Type B pancreatic cell (in vitro differentiated cells): ENCODE measurements around the gene NT5DC1. TPM values are rescaled to one million over a fixed set of nuclear protein-coding genes. Genes with fewer than 3 reads are reported as not detected.

Experiments used
- DNase-seq: peaks from one replicate; pipeline ENCODE4 v3.0.0; 2021; ENCODE audit warnings: mixed read lengths; ENCODE audit not compliant: unreplicated experiment; ENCODE audit errors: extremely low spot score
- H3K27ac Mint-ChIP-seq: 2 replicates; pipeline ENCODE4 v1.8.0; 2021; ENCODE audit warnings: mild to moderate bottlenecking, mixed read lengths
- H3K27me3 Mint-ChIP-seq: 2 replicates; pipeline ENCODE4 v1.8.0; 2021; ENCODE audit warnings: mixed read lengths
- H3K36me3 Mint-ChIP-seq: 2 replicates; pipeline ENCODE4 v1.8.0; 2021; ENCODE audit warnings: mixed read lengths
- H3K4me1 Mint-ChIP-seq: one replicate; pipeline ENCODE4 v1.8.0; 2021; ENCODE audit warnings: mixed read lengths; ENCODE audit not compliant: unreplicated experiment
- H3K4me3 Mint-ChIP-seq: 2 replicates; pipeline ENCODE4 v1.8.0; 2021; ENCODE audit warnings: mild to moderate bottlenecking, mixed read lengths
- H3K9me3 Mint-ChIP-seq: 2 replicates; pipeline ENCODE4 v1.8.0; 2021; ENCODE audit warnings: mixed read lengths
- total RNA-seq: library from RNA; stranded (reverse); gene quantifications from 2 replicates; pipeline ENCODE4 v1.2.1, GENCODE V29; 2021; ENCODE audit warnings: low replicate concordance
- TF ChIP-seq, protein P1 (sequence below): fragments of 200-600 bp; sonication (generic); conservative IDR thresholded peaks from 2 replicates; pipeline ENCODE4 v1.5.0; 2021; ENCODE audit warnings: antibody characterized with exemption, mild to moderate bottlenecking

Gene NT5DC1
- total RNA-seq, 1 donor from 2014 or later, result 36.7 TPM

DNA sequence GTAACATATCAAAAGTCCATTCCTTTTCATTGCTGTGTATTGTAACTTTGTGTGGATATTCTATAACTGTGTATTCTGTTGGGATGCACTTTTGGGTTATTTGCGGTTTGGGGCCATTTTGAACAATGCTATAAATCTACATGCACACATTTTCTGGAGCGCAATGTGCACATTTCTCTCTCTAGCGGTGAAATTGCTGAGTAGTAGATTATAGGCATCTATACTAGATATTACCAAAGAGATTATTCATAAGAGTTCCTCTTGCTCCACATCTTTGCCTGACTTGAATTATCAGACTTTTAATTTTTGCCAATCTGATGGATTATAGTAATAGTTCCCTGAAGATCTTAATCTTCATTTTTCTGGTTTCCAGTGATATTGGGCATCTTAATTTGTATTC is 21.7 kb upstream of the NT5DC1 start:
- Mint-ChIP-seq H3K4me3 (no peak overlapping the region), H3K4me1 (no peaks in the 10 kb centered on the region), H3K9me3 (no peaks in the 10 kb centered on the region), H3K27ac (no peak overlapping the region), H3K27me3 (no peaks in the 10 kb centered on the region), H3K36me3 (no peaks in the 10 kb centered on the region)
- TF ChIP-seq, protein P1, sequence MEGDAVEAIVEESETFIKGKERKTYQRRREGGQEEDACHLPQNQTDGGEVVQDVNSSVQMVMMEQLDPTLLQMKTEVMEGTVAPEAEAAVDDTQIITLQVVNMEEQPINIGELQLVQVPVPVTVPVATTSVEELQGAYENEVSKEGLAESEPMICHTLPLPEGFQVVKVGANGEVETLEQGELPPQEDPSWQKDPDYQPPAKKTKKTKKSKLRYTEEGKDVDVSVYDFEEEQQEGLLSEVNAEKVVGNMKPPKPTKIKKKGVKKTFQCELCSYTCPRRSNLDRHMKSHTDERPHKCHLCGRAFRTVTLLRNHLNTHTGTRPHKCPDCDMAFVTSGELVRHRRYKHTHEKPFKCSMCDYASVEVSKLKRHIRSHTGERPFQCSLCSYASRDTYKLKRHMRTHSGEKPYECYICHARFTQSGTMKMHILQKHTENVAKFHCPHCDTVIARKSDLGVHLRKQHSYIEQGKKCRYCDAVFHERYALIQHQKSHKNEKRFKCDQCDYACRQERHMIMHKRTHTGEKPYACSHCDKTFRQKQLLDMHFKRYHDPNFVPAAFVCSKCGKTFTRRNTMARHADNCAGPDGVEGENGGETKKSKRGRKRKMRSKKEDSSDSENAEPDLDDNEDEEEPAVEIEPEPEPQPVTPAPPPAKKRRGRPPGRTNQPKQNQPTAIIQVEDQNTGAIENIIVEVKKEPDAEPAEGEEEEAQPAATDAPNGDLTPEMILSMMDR, result no peak
- DNase-seq, result no peak

DNA sequence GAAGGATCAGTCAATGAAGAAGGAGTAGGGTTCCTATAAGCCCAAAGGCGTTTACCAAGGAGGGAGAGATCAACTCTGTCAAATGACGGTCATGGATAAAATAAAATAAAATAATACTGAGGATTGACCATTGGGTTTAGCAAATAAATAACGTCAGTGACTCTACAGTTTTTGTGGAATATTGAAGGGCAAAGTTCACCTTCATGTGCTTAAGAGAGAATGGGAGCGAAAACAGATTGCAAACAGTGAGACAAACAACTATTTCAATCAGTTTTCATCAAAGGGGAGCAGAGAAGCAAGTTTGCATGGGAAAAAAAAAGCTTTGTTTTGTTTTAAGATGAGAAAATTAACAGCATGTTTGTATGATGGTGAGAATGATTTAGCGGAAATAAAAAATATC is 17.6 kb upstream of the NT5DC1 start:
- Mint-ChIP-seq H3K4me3 (no peak overlapping the region), H3K9me3 (no peaks in the 10 kb centered on the region), H3K27me3 (no peaks in the 10 kb centered on the region), H3K4me1 (no peaks in the 10 kb centered on the region), H3K36me3 (no peaks in the 10 kb centered on the region), H3K27ac (no peak overlapping the region)
- TF ChIP-seq, protein P1, result no peak
- no peak for DNase-seq

DNA sequence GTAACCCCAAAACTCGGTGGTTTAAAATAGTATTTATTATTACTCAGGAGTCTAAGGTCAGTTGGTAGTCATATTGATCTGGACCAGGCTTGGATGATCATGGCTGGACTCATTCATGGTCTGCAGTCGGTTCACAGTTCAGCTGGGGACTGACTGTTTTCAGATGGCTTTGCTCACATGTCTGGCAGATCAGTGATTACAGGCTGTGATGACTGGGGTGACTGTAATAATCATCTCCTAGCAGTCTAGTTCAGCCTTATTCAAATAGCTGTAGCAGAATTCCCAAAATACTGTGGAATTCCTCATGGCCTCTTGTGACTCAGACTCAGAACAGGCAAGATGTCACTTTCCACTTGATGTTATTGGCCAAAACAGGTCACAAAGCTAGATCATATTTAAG is 16.4 kb upstream of the NT5DC1 start:
- Mint-ChIP-seq H3K36me3 (no peaks in the 10 kb centered on the region), H3K4me1 (no peaks in the 10 kb centered on the region), H3K27me3 (no peaks in the 10 kb centered on the region), H3K9me3 (peaks cover 4% of the 10 kb centered on the region), H3K4me3 (no peak overlapping the region), H3K27ac (no peak overlapping the region)
- no peak for DNase-seq
- TF ChIP-seq, protein P1, result no peak

DNA sequence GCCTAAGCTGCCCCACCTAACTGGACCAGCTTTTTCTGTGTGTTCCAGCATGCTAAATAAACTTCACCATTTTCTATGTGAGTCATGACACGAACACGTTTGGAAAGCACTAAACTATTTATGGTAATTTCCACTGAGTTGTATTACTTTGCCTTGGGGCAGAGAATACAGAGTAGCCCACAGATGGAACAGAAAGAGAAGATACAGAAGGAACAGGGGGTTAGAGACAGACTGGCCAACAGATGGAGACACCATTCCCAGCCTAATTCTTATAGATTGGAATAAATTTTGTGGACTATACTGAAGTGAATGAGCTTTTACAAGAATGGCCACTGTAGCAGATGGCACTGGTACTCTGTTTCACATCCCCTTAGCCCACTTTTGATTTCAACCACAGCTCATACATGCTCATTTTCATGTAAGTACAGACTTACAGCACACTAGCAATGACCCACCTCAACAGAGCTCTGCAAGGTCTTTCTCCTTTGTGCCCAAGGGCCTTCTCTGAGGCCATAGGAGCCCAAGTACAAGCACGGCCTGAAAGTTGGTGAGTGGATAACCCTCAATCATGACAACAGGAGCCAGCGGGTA is 13.1 kb upstream of the NT5DC1 start:
- Mint-ChIP-seq H3K4me3 (no peak overlapping the region), H3K27ac (no peak overlapping the region), H3K9me3 (peaks cover 7% of the 10 kb centered on the region), H3K4me1 (no peaks in the 10 kb centered on the region), H3K36me3 (no peaks in the 10 kb centered on the region), H3K27me3 (no peaks in the 10 kb centered on the region)
- TF ChIP-seq, protein P1, result no peak
- DNase-seq, result no peak

DNA sequence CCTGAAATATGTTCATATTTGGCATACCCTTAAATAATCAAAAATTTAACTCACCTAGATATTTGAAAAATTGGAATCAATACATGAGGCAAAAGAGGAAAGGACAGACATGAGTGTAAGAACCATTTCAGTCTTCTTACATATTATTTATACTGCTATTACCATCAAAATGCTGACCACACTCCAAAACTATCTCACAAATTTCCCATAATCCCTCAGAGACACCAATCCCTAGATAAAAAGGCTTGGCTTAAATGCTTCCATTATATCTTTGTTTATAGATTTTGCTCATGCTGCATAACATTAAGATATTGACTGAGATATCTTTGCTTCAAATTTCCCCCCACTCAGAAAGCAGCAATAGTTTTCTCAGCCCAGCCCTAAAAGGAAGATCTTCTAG is 11.7 kb upstream of the NT5DC1 start:
- no peak for DNase-seq
- no peaks in the 10 kb centered on the region for H3K36me3 Mint-ChIP-seq
- TF ChIP-seq, protein P1, result no peak
- no peaks in the 10 kb centered on the region for H3K27me3 Mint-ChIP-seq
- H3K4me1 Mint-ChIP-seq, result no peaks in the 10 kb centered on the region
- H3K4me3 Mint-ChIP-seq, result no peak overlapping the region
- peaks cover 13% of the 10 kb centered on the region for H3K9me3 Mint-ChIP-seq
- no peak overlapping the region for H3K27ac Mint-ChIP-seq

DNA sequence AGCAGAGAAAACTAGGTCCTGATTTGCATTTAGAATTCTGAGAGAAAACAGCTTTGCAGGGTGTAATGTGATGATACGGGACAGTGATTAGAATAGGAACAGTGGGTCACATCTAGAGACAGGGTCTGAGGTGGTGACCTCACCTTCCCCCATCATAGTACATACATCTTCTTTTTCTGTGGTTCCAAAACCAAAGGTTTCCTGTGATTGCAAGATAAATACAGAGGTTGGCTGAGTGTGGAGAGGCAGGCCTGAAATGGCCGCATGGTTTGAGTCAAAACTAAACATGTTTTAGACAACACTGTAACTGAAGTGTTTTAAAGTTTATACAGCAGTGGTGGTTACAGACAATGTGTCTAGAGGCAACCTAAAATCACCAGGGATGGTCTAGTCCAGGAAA is 10.4 kb upstream of the NT5DC1 start:
- TF ChIP-seq, protein P1, result no peak
- Mint-ChIP-seq H3K27ac (no peak overlapping the region), H3K9me3 (peaks cover 13% of the 10 kb centered on the region), H3K4me1 (no peaks in the 10 kb centered on the region), H3K27me3 (no peaks in the 10 kb centered on the region), H3K4me3 (no peak overlapping the region), H3K36me3 (no peaks in the 10 kb centered on the region)
- DNase-seq, result no peak
